Thyroid gland (tissue), 4 donors: ENCODE measurements around the gene ACACB. TPM values are rescaled to one million over a fixed set of nuclear protein-coding genes. Genes with fewer than 3 reads are reported as not detected.

Experiments
- DNase-seq, 2 donors: peaks; one replicate each; pipeline ENCODE4 v3.0.0-alpha.2; 2019
- H3K27ac ChIP-seq, 3 donors: fragments of 200-600 bp; sonication (generic); 1 replicate in 2 of 3; 2 replicates in 1 of 3; pipeline ENCODE4 v1.5.1; 2016 to 2019; ENCODE audit warnings: mild to moderate bottlenecking in 1 of 3, moderate library complexity in 1 of 3
- H3K27me3 ChIP-seq: fragments of 200-600 bp; sonication (generic); one replicate; pipeline ENCODE4 v1.5.1; 2019
- H3K36me3 ChIP-seq, 2 donors: fragments of 200-600 bp; sonication (generic); one replicate each; pipeline ENCODE4 v1.5.1; 2016 to 2019
- H3K4me1 ChIP-seq, 2 donors: fragments of 200-600 bp; sonication (generic); one replicate each; pipeline ENCODE4 v1.5.1; 2017 to 2019
- H3K4me3 ChIP-seq, 3 donors: fragments of 200-600 bp; sonication (generic); replicated peaks in 1 of 3; 1 replicate in 2 of 3; 2 replicates in 1 of 3; pipeline ENCODE4 v1.5.1; 2016; ENCODE audit warnings: mild to moderate bottlenecking in 1 of 3
- H3K9me3 ChIP-seq: fragments of 200-600 bp; sonication (generic); one replicate; pipeline ENCODE4 v1.5.1; 2017
- POLR2A ChIP-seq, 2 donors: fragments of 450-650 bp; IDR thresholded peaks; one replicate each; pipeline ENCODE4 v1.6.1; 2017; ENCODE audit warnings: antibody characterized with exemption in 2 of 2, mild to moderate bottlenecking in 2 of 2, moderate library complexity in 1 of 2
- WGBS, 2 donors: methylation state at CpG; one replicate each; pipeline ENCODE4 v1.1.5; 2017; 5-methylcytosine and 5-hydroxymethylcytosine counted together
- intact Hi-C: fragments of 100-400 bp; cut with DNase I; formaldehyde crosslinking; loops from one replicate; pipeline ENCODE4 v1.15.1; 2023
- total RNA-seq, 4 donors: library from RNA; depleted of rRNA; stranded (reverse); fragments of >200 nt; gene quantifications; one replicate each; pipeline ENCODE4 v1.2.3, GENCODE V29; 2016
- TF ChIP-seq, protein P1 (sequence below), 6 experiments: fragments of 200-600 bp in 3 of 6; fragments of 450-650 bp in 3 of 6; sonication (generic) in 3 of 6; IDR thresholded peaks; one replicate each; pipeline ENCODE4 v1.5.1; 2016 to 2019; ENCODE audit warnings: antibody characterized with exemption in 6 of 6, mild to moderate bottlenecking in 2 of 6, inconsistent platforms in 1 of 6, moderate library complexity in 1 of 6

The ACACB gene
- total RNA-seq, 4 donors from 2014 or later, result 115 to 178 (median 140) TPM

GRCh38 chr12:109252799-109253198 lies 136.4 kb downstream of the ACACB start:
- no peaks in the 10 kb centered on the region for H3K9me3 ChIP-seq
- peaks cover 49 to 59% of the 10 kb centered on the region in 2 donors for H3K36me3 ChIP-seq
- intact Hi-C loops, result no loop called here
- peaks cover 0 to 8% of the 10 kb centered on the region in 2 donors for H3K4me1 ChIP-seq
- no peak for TF ChIP-seq POLR2A (IDR thresholded peaks at IDR 0.05)
- TF ChIP-seq, protein P1, sequence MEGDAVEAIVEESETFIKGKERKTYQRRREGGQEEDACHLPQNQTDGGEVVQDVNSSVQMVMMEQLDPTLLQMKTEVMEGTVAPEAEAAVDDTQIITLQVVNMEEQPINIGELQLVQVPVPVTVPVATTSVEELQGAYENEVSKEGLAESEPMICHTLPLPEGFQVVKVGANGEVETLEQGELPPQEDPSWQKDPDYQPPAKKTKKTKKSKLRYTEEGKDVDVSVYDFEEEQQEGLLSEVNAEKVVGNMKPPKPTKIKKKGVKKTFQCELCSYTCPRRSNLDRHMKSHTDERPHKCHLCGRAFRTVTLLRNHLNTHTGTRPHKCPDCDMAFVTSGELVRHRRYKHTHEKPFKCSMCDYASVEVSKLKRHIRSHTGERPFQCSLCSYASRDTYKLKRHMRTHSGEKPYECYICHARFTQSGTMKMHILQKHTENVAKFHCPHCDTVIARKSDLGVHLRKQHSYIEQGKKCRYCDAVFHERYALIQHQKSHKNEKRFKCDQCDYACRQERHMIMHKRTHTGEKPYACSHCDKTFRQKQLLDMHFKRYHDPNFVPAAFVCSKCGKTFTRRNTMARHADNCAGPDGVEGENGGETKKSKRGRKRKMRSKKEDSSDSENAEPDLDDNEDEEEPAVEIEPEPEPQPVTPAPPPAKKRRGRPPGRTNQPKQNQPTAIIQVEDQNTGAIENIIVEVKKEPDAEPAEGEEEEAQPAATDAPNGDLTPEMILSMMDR (IDR thresholded peaks at IDR 0.05), result no peak
- DNase-seq, result no peak
- 93 to 94% methylated on average over 4 of the region's 4 CpGs for whole genome bisulfite sequencing, 2 donors
- no peak overlapping the region for H3K27ac ChIP-seq
- no peak overlapping the region for H3K4me3 ChIP-seq
- H3K27me3 ChIP-seq, result no peaks in the 10 kb centered on the region

DNA sequence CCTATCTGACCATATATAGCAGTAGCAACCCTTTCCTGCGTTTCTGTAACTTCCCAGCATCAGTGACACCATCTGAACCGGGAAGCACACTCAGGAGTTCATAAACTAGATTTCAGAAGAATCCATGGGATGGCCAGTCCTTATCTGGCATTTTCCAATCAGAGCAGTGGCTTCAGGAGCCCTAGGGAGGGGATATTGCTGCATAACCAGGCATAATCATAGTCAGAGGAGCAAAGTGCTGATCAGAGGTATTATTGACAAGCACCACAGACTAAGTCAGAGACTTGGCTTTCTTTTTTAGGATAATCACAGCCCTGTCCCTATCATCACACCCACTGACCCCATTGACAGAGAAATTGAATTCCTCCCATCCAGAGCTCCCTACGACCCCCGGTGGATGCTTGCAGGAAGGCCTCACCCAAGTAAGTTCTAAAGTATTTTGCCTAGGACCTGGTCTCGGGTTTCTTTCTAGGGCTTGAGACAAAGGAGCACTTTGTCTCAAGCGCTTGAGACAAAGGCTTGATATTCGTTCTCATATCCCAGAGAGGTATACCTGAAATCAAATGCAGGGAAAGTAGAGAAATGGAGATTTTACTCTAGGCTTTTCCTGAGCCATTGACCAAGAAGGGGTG lies 137.6 kb downstream of the ACACB start:
- peaks cover 56 to 61% of the 10 kb centered on the region in 2 donors for H3K36me3 ChIP-seq
- no peak overlapping the region for H3K27ac ChIP-seq
- intact Hi-C loops, result no loop called here
- peaks cover 0 to 8% of the 10 kb centered on the region in 2 donors for H3K4me1 ChIP-seq
- H3K9me3 ChIP-seq, result no peaks in the 10 kb centered on the region
- no peak for DNase-seq
- H3K4me3 ChIP-seq, result no peak overlapping the region
- H3K27me3 ChIP-seq, result no peaks in the 10 kb centered on the region
- 95 to 98% methylated on average over 7 of the region's 7 CpGs for WGBS, 2 donors
- TF ChIP-seq, protein P1 (IDR thresholded peaks at IDR 0.05), result no peak

- no peak for DNase-seq
- H3K4me1 ChIP-seq, result peaks cover 0 to 7% of the 10 kb centered on the region in 2 donors
- H3K36me3 ChIP-seq, result peaks cover 67 to 74% of the 10 kb centered on the region in 2 donors
- intact Hi-C loops, result no loop called here
- H3K4me3 ChIP-seq, result no peak overlapping the region
- H3K27ac ChIP-seq, result no peak overlapping the region
- no peaks in the 10 kb centered on the region for H3K27me3 ChIP-seq
- no peaks in the 10 kb centered on the region for H3K9me3 ChIP-seq
- TF ChIP-seq, protein P1 (IDR thresholded peaks at IDR 0.05), result no peak
- no peak for TF ChIP-seq POLR2A (IDR thresholded peaks at IDR 0.05)
- 86 to 93% methylated on average over 5 of the region's 5 CpGs for WGBS, 2 donors
Observed at GRCh38 chr12:109255377-109255776, 139.0 kb downstream of the ACACB start.

- Histone ChIP-seq H3K27me3 (no peaks in the 10 kb centered on the region), H3K4me3 (no peak overlapping the region), H3K4me1 (peaks cover 0 to under 1% of the 10 kb centered on the region in 2 donors), H3K36me3 (peaks cover 73 to 74% of the 10 kb centered on the region in 2 donors), H3K9me3 (no peaks in the 10 kb centered on the region), H3K27ac (no peak overlapping the region)
- TF ChIP-seq POLR2A (IDR thresholded peaks at IDR 0.05), result no peak
- TF ChIP-seq, protein P1 (IDR thresholded peaks at IDR 0.05), result no peak
- WGBS, 2 donors, result 94 to 95% methylated on average over 8 of the region's 8 CpGs
- DNase-seq, result no peak
- intact Hi-C loops, result no loop called here
Observed at GRCh38 chr12:109256011-109256410, 139.6 kb downstream of the ACACB start.

GRCh38 chr12:109258201-109258600 lies 141.8 kb downstream of the ACACB start:
- TF ChIP-seq POLR2A (IDR thresholded peaks at IDR 0.05), result no peak
- TF ChIP-seq, protein P1 (IDR thresholded peaks at IDR 0.05), result no peak
- no peak overlapping the region for H3K4me3 ChIP-seq
- H3K27me3 ChIP-seq, result no peaks in the 10 kb centered on the region
- H3K9me3 ChIP-seq, result no peaks in the 10 kb centered on the region
- H3K27ac ChIP-seq, result no peak overlapping the region
- H3K4me1 ChIP-seq, result no peaks in the 10 kb centered on the region
- intact Hi-C loops, result no loop called here
- 96 to 97% methylated on average over 5 to 6 of the region's 6 CpGs for WGBS, 2 donors
- DNase-seq, result no peak
- H3K36me3 ChIP-seq, result peaks cover 75 to 80% of the 10 kb centered on the region in 2 donors
